Adrenal gland (tissue), 12 donors: ENCODE results near the gene PARD3B. TPM values are rescaled to one million over a fixed set of nuclear protein-coding genes. Genes with fewer than 3 reads are reported as not detected.

Experiments
- DNase-seq, 7 donors: peaks; one replicate each; pipeline ENCODE4 v3.0.0-alpha.2; 2019 to 2020
- H3K27ac ChIP-seq, 5 donors: fragments of 200-600 bp; sonication (generic) in 4 of 5; 1 replicate in 3 of 5; 2 replicates in 2 of 5; pipeline versions ENCODE4 v1.5.1 to v1.8.0; 2016 to 2020; ENCODE audit warnings: mild to moderate bottlenecking in 1 of 5
- H3K27me3 ChIP-seq: fragments of 200-600 bp; 2 replicates; pipeline ENCODE4 v1.8.0; 2021
- H3K36me3 ChIP-seq, 2 donors: fragments of 200-600 bp; replicated peaks in 1 of 2; 1 replicate in 1 of 2; 2 replicates in 1 of 2; pipeline versions ENCODE4 v1.5.1 to v1.8.0; 2018 to 2022
- H3K4me1 ChIP-seq, 2 donors: fragments of 200-600 bp; replicated peaks in 1 of 2; 1 replicate in 1 of 2; 2 replicates in 1 of 2; pipeline versions ENCODE4 v1.5.1 to v1.8.0; 2018 to 2021
- H3K4me3 ChIP-seq, 4 donors: fragments of 200-600 bp; sonication (generic) in 3 of 4; one replicate each; pipeline ENCODE4 v1.5.1; 2016 to 2018
- H3K9me3 ChIP-seq, 3 donors: fragments of 200-600 bp; sonication (generic) in 1 of 3; replicated peaks in 1 of 3; 1 replicate in 2 of 3; 2 replicates in 1 of 3; pipeline versions ENCODE4 v1.5.1 to v1.8.0; 2016 to 2021
- CTCF ChIP-seq, 6 experiments: fragments of 450-650 bp in 4 of 6; fragments of 200-600 bp in 2 of 6; sonication (generic) in 1 of 6; IDR thresholded peaks; 1 replicate in 5 of 6; 2 replicates in 1 of 6; pipeline versions ENCODE4 v1.5.1 to v1.8.0; 2016 to 2021; ENCODE audit warnings: antibody characterized with exemption in 6 of 6, mild to moderate bottlenecking in 2 of 6, moderate library complexity in 1 of 6
- POLR2A ChIP-seq, 2 donors: fragments of 450-650 bp; IDR thresholded peaks; one replicate each; pipeline ENCODE4 v1.6.1; 2017; ENCODE audit warnings: antibody characterized with exemption in 2 of 2, mild to moderate bottlenecking in 2 of 2, moderate library complexity in 1 of 2
- WGBS, 4 donors: extraction: QIAGEN DNeasy Blood & Tissue Kit in 2 of 4; methylation state at CpG; one replicate each; pipeline versions ENCODE4 v1.1.5 to v1.1.7; 2013 to 2017; 5-methylcytosine and 5-hydroxymethylcytosine counted together
- intact Hi-C, 2 donors: fragments of 100-400 bp; cut with DNase I; formaldehyde crosslinking; loops; one replicate each; pipeline versions ENCODE4 v1.14.1 to v1.15.0; 2022 to 2023
- polyA plus RNA-seq, 3 donors: library from polyadenylated mRNA; stranded (reverse); fragments of 200-250 nt in 2 of 3; fragments of 350-450 nt in 1 of 3; fragmentation: Illumina TruSeq in 1 of 3; extraction: RNeasy Lipid Tissue Mini Kit (QIAGEN cat#74804) in 1 of 3; gene quantifications; one replicate each; pipeline ENCODE4 v1.2.3, GENCODE V29; 2013 to 2014
- total RNA-seq, 9 donors: library from RNA; depleted of rRNA in 4 of 9; stranded (reverse); fragments of >200 nt in 4 of 9; fragments of 120-200 nt in 1 of 9; fragmentation: NEBNext Ultra II Directional in 1 of 9; extraction: Animal tissue kit (Norgen Biotek cat#: 25700) in 1 of 9; gene quantifications; one replicate each; pipeline versions ENCODE4 v1.1.0 to v1.2.4, GENCODE V29; 2013 to 2023
- donor health status: healthy with polysubstance abuse.
- donor health status: Bipolar disorder and iron deficiency.
- donor health status: DM: yes; HTN: yes; CAD: no.
- donor health status: DM: no; HTN: no; CAD: no.
- donor health status: DM: no; HTN: no; CAD: no.
- donor health status: DM: yes; HTN: yes; CAD: no.

The PARD3B gene
- total and polyA plus RNA-seq, 12 donors = 1.9 to 20.4 (median 9.5) TPM

- H3K27ac ChIP-seq = no peak overlapping the region
- 80 to 85% (median 82%) methylated on average over 2 of the region's 2 CpGs for WGBS, 4 donors
- TF ChIP-seq CTCF (IDR thresholded peaks at IDR 0.05) = no peak
- no peak for TF ChIP-seq POLR2A (IDR thresholded peaks at IDR 0.05)
Observed at GRCh38 chr2:205060269-205060668, 515.0 kb downstream of the PARD3B start.

GRCh38 chr2:205066081-205066480 is 520.8 kb downstream of the PARD3B start:
- Histone ChIP-seq H3K27ac (no peak overlapping the region), H3K4me3 (no peak overlapping the region), H3K27me3 (no peaks in the 10 kb centered on the region), H3K4me1 (no peaks in the 10 kb centered on the region), H3K9me3 (peaks cover 0 to 10% (median 0%) of the 10 kb centered on the region in 3 donors), H3K36me3 (no peaks in the 10 kb centered on the region)
- intact Hi-C loops = no loop called here
- TF ChIP-seq POLR2A (IDR thresholded peaks at IDR 0.05) = no peak
- TF ChIP-seq CTCF (IDR thresholded peaks at IDR 0.05) = no peak
- DNase-seq = no peak
- 89 to 93% (median 93%) methylated on average over 5 of the region's 5 CpGs for WGBS, 4 donors

More at GRCh38 chr2:205060269-205060668, 515.0 kb downstream of the PARD3B start:
- no peaks in the 10 kb centered on the region for H3K27me3 ChIP-seq
- H3K4me1 ChIP-seq = peaks cover 0 to 10% of the 10 kb centered on the region in 2 donors
- H3K4me3 ChIP-seq = no peak overlapping the region
- no peaks in the 10 kb centered on the region for H3K9me3 ChIP-seq
- H3K36me3 ChIP-seq = no peaks in the 10 kb centered on the region
- intact Hi-C loops = no loop called here
- no peak for DNase-seq

DNA sequence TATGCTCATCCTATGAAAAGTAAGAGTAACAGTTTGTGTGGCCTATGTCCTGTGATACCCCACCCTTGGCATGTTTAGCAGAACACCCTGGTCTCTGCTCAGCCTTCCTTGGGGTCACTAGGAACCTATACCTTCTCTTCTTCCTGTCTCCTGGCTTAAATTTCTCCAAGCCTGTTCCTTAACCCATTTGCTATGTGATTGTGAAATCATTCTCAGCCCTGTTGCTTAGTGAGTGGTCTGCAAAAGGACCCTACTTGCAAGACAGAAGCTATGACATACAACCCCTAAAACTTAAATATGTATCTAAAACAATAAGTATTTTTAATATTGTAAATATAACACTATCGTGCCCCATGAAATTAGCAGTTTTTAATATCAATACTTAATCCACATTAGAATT is 524.7 kb downstream of the PARD3B start:
- H3K27me3 ChIP-seq = no peaks in the 10 kb centered on the region
- H3K36me3 ChIP-seq = no peaks in the 10 kb centered on the region
- TF ChIP-seq CTCF (IDR thresholded peaks at IDR 0.05) = no peak
- TF ChIP-seq POLR2A (IDR thresholded peaks at IDR 0.05) = no peak
- intact Hi-C loops = no loop called here
- H3K4me1 ChIP-seq = no peaks in the 10 kb centered on the region
- H3K9me3 ChIP-seq = peaks cover 0 to 10% (median 0%) of the 10 kb centered on the region in 3 donors
- H3K4me3 ChIP-seq = no peak overlapping the region
- DNase-seq = no peak
- H3K27ac ChIP-seq = no peak overlapping the region
- WGBS, 4 donors = 82 to 94% (median 91%) methylated on average over 1 of the region's 1 CpG

DNA sequence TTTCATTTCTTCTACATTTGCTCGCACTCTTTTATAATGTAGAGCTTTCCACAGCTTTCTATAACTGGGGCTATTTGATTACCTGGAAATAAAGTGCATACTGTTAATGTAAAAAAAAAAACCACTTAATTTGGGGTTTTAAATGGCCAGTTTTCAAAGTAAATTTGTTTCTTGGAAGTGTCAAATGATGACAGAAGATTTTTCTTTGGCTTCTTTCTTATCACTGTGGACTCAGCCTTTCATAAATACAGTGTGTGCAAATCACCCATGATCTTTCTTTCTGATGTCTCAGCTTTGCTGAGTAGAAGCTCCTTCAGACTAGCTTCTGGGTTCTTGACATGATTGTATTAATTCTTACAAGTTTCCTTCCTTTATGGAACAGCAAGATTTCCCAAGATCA is 525.6 kb downstream of the PARD3B start:
- Histone ChIP-seq H3K36me3 (no peaks in the 10 kb centered on the region), H3K4me3 (no peak overlapping the region), H3K27me3 (no peaks in the 10 kb centered on the region), H3K9me3 (peaks cover 0 to 10% (median 0%) of the 10 kb centered on the region in 3 donors), H3K27ac (no peak overlapping the region), H3K4me1 (no peaks in the 10 kb centered on the region)
- no peak for TF ChIP-seq CTCF (IDR thresholded peaks at IDR 0.05)
- TF ChIP-seq POLR2A (IDR thresholded peaks at IDR 0.05) = no peak
- intact Hi-C loops = no loop called here
- no peak for DNase-seq
- 94 to 100% (median 97%) methylated on average over 1 of the region's 1 CpG for WGBS, 4 donors
